Smooth muscle cell (in vitro differentiated cells): ENCODE data around the gene RPS17. TPM values are rescaled to one million over a fixed set of nuclear protein-coding genes. Genes with fewer than 3 reads are reported as not detected.
A peak's percentile ranks its signal among the peaks of the same experiment; 100 is the strongest.

Source experiments
- DNase-seq: peaks from one replicate; lab custom pipeline; 2025; ENCODE audit not compliant: unreplicated experiment; lab: John Stamatoyannopoulos, UW
- H2AFZ ChIP-seq: fragments of 200-600 bp; sonication (generic); 2 replicates; pipeline ENCODE4 v1.6.0; 2016; ENCODE audit warnings: antibody characterized with exemption, low read depth, mild to moderate bottlenecking
- H3F3A ChIP-seq: fragments of 200-600 bp; sonication (generic); 2 replicates; pipeline ENCODE4 v1.6.0; 2017; ENCODE audit warnings: antibody characterized with exemption, low read depth
- H3K27ac ChIP-seq: fragments of 200-600 bp; sonication (generic); 2 replicates; pipeline ENCODE4 v1.5.1; 2016; ENCODE audit warnings: low read depth, mild to moderate bottlenecking
- H3K27me3 ChIP-seq: fragments of 200-600 bp; sonication (generic); 2 replicates; pipeline ENCODE4 v1.6.1; 2016; ENCODE audit warnings: low read depth, mild to moderate bottlenecking
- H3K36me3 ChIP-seq: fragments of 200-600 bp; sonication (generic); 2 replicates; pipeline ENCODE4 v1.5.1; 2016; ENCODE audit warnings: low read depth
- H3K4me1 ChIP-seq: fragments of 200-600 bp; sonication (generic); 2 replicates; pipeline ENCODE4 v1.5.1; 2016; ENCODE audit warnings: low read depth
- H3K4me2 ChIP-seq: fragments of 200-600 bp; sonication (generic); 2 replicates; pipeline ENCODE4 v1.6.0; 2016; ENCODE audit warnings: mild to moderate bottlenecking
- H3K4me3 ChIP-seq: fragments of 200-600 bp; sonication (generic); 2 replicates; pipeline ENCODE4 v1.5.1; 2016; ENCODE audit warnings: mild to moderate bottlenecking
- H3K79me2 ChIP-seq: fragments of 200-600 bp; sonication (generic); 2 replicates; pipeline ENCODE4 v1.6.0; 2016; ENCODE audit warnings: low read depth, mild to moderate bottlenecking
- H3K9ac ChIP-seq: fragments of 200-600 bp; sonication (generic); 2 replicates; pipeline ENCODE4 v1.6.0; 2016; ENCODE audit warnings: low read depth
- H3K9me3 ChIP-seq: fragments of 200-600 bp; sonication (generic); replicated peaks from 2 replicates; pipeline ENCODE4 v1.5.1; 2016; ENCODE audit warnings: low read depth
- H4K20me1 ChIP-seq: fragments of 200-600 bp; sonication (generic); 2 replicates; pipeline ENCODE4 v1.6.0; 2016; ENCODE audit warnings: low read depth
- CTCF ChIP-seq: fragments of 200-600 bp; sonication (generic); IDR thresholded peaks from 2 replicates; pipeline ENCODE4 v1.5.1; 2017; ENCODE audit warnings: borderline replicate concordance, mild to moderate bottlenecking, antibody characterized with exemption; ENCODE audit not compliant: insufficient read depth, poor library complexity, severe bottlenecking
- WGBS: methylation state at CpG from one replicate; pipeline ENCODE4 v1.1.7; 2016; ENCODE audit warnings: low lambda C conversion rate; 5-methylcytosine and 5-hydroxymethylcytosine counted together
- polyA plus RNA-seq: library from polyadenylated mRNA; unstranded; fragments of >200 nt; fragmentation: Nextera tagmentation; extraction: Ambion mirVana; gene quantifications from 2 replicates; pipeline ENCODE4 v1.2.1, GENCODE V29; 2016
- total RNA-seq: library from RNA; depleted of rRNA; stranded (reverse); fragments of >200 nt; gene quantifications from 2 replicates; pipeline ENCODE4 v1.2.3, GENCODE V29; 2014

The RPS17 gene
- total and polyA plus RNA-seq, 2 experiments from 2014 or later = 592 to 4,582 TPM

- peaks cover 13% of the 10 kb centered on the region for H3K36me3 ChIP-seq
- peaks cover 53% of the 10 kb centered on the region for H4K20me1 ChIP-seq
- no peaks in the 10 kb centered on the region for H3K9me3 ChIP-seq
- no peak for DNase-seq
- peak overlapping the region; percentile 58 for H3K27ac ChIP-seq
- H3K79me2 ChIP-seq = peaks cover 32% of the 10 kb centered on the region
- peak overlapping the region; percentile 94 for H3K9ac ChIP-seq
- peaks cover 31% of the 10 kb centered on the region for H3F3A ChIP-seq
- WGBS = 2% methylated on average over 23 of the region's 23 CpGs
- no peak for TF ChIP-seq CTCF
- no peaks in the 10 kb centered on the region for H3K27me3 ChIP-seq
- H3K4me1 ChIP-seq = peaks cover 26% of the 10 kb centered on the region
- H3K4me3 ChIP-seq = peak overlapping the region; percentile 97
- H3K4me2 ChIP-seq = peak overlapping the region; percentile 95
- H2AFZ ChIP-seq = no peak overlapping the region
Observed at GRCh38 chr15:82539691-82540054, 584 bp downstream of the RPS17 start.

- Histone ChIP-seq H3K27ac (peak overlapping the region; percentile 58), H3K4me3 (peak overlapping the region; percentile 97), H2AFZ (no peak overlapping the region), H3F3A (peaks cover 35% of the 10 kb centered on the region), H4K20me1 (peaks cover 56% of the 10 kb centered on the region), H3K4me2 (peak overlapping the region; percentile 95), H3K79me2 (peaks cover 32% of the 10 kb centered on the region), H3K27me3 (no peaks in the 10 kb centered on the region), H3K9ac (peak overlapping the region; percentile 94), H3K4me1 (peaks cover 26% of the 10 kb centered on the region), H3K36me3 (peaks cover 16% of the 10 kb centered on the region), H3K9me3 (no peaks in the 10 kb centered on the region)
- WGBS = 13% methylated on average over 28 of the region's 28 CpGs
- TF ChIP-seq CTCF = peak; percentile 3
- no peak for DNase-seq
Observed at GRCh38 chr15:82538961-82539690, 1.1 kb downstream of the RPS17 start.

- peaks cover 32% of the 10 kb centered on the region for H3K79me2 ChIP-seq
- WGBS = 97% methylated on average over 4 of the region's 4 CpGs
- peaks cover 60% of the 10 kb centered on the region for H4K20me1 ChIP-seq
Observed at GRCh38 chr15:82537351-82537908, 2.8 kb downstream of the RPS17 start.

More at GRCh38 chr15:82537351-82537908, 2.8 kb downstream of the RPS17 start:
- Histone ChIP-seq H3K4me1 (peaks cover 16% of the 10 kb centered on the region), H3F3A (peaks cover 28% of the 10 kb centered on the region), H3K9ac (no peak overlapping the region), H3K9me3 (no peaks in the 10 kb centered on the region), H3K4me3 (no peak overlapping the region), H3K27me3 (no peaks in the 10 kb centered on the region), H2AFZ (no peak overlapping the region), H3K36me3 (peaks cover 16% of the 10 kb centered on the region), H3K4me2 (peak overlapping the region; percentile 95), H3K27ac (peak overlapping the region; percentile 44)
- TF ChIP-seq CTCF = no peak
- no peak for DNase-seq
